Right renal cortex interstitium (tissue), 3 donors: ENCODE measurements around the gene CD274. TPM values are rescaled to one million over a fixed set of nuclear protein-coding genes. Genes with fewer than 3 reads are reported as not detected.
"Not testable (repeated sequence)": the region's sequence is repeated elsewhere in the genome, so short reads cannot be mapped to it uniquely, and the experiment has no call there.

Experiments
- DNase-seq, 3 donors: peaks; one replicate each; pipeline ENCODE4 v3.0.0-alpha.2; 2013; ENCODE audit warnings: low read depth in 3 of 3, low spot score in 2 of 3
- polyA plus RNA-seq, 3 donors: library from polyadenylated mRNA; unstranded; fragments of 120-200 nt; gene quantifications; one replicate each; pipeline ENCODE4 v1.2.1, GENCODE V29; 2013; ENCODE audit not compliant: insufficient read length in 3 of 3

The CD274 gene
- polyA plus RNA-seq, 3 donors, result 0.71 to 1.1 (median 0.90) TPM

DNA sequence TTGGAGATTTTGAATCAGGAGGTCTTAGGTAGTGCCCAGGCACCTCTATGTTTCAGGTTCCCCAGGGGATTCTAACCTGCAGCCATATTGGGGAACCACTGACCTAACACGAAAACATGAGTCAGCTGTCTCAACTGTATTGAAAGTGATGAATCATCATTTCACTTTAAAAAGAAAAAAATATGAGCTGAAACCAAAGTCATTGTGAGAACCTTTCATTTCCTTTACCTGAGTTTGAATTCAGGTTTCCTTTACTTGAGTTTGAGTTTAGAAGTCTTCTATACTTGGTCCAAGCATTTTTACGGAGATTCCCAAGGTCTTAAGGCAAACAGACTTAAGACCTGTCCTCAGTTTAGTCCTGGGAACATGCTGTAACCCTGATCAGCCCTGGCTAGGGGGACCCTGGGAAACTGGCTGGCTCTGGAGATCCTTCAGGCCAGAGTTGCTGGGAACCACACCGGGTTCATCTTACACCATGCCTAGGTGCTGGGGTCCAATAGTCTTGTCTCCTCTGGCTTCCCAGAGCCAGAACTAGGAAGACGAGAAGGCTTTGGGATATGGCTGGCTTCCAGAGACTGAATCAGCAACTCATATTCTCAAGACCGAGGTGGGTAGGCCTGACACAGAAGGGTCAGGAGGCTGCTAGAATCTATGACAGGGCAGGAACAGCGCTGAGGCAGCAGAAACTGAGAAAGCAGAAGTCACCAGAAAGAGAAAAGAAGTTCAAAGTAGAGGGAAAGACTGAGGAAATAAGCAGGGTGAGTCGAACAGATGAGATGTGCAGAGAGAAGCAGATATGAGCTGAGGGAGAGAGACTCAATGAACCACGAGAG, 43.6 kb downstream of the CD274 start:
- DNase-seq, result no peak

- not testable (repeated sequence) for DNase-seq
These were observed 44.4 kb downstream of the CD274 start for GRCh38 chr9:5494765-5495164.

GRCh38 chr9:5499157-5499556, 48.8 kb downstream of the CD274 start:
- no peak for DNase-seq

DNA sequence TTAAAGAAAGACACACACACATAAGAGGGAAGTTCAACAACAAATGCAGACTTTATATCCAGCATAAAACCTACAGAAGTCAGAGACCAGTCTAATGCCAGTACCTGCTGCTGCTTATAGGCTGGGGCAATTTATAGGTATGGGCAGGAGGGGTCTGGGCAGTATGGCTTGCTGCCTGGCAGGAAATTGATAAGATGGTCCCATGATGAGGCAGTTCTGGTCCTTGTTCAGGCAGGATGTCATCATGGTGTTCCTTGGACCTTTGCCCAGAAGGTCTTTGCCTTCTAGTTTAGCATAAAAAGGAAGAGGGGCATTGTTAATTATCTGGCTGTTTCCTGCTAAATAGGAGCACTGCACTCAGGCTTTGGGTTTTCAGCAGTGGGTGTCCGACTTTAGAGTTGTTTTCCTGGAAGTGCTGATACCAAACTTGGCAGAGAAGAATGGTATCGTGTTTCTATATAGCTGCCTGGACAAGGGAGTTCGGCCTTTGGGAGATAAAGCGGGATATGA, 49.6 kb downstream of the CD274 start:
- no peak for DNase-seq

DNA sequence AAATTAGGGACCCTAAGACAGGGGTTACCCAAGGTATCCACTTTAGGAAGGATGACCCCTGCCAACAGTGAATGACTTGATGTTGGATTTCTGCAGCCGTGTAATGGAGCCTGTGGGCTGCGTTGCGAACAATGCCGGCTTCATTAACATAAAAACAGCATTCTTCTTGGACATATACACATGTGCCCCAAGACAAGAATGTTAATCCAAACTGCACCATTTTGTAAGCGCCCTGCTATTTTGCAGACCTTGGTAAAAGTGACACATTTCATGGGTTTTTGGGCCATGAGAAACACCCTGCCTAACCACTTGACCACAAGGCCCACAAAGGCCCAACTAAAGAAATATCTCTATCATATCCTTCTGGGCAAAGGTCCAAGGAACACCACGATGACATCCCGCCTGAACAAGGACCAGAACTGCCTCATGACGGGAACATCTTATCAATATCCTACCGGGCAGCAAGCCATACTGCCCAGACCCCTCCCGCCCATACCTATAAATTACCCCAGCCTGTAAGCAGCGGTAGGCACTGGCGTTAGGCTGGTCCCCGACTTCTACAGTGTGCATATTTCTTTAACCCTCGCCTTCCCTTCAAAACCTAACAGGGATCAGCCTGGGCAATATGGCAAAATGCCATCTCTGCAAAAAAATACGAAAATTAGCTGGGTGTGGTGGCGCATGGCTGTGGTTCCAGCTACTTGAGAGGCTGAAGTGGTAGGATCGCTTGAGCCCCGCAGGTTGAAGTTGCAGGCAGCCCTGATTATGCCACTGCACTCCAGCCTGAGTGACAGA, 50.3 kb downstream of the CD274 start:
- DNase-seq, result no peak

- DNase-seq, result no peak
These were observed 52.2 kb downstream of the CD274 start for GRCh38 chr9:5502553-5502952.

GRCh38 chr9:5509573-5509972, 59.2 kb downstream of the CD274 start:
- no peak for DNase-seq

GRCh38 chr9:5510360-5510931, 60.1 kb downstream of the CD274 start, which contains the start of gene PDCD1LG2:
TSS of gene PDCD1LG2 (plus strand) at chr9:5510531. CDS start at chr9:5522547, 12,016 bp downstream.
- DNase-seq, result no peak

DNA sequence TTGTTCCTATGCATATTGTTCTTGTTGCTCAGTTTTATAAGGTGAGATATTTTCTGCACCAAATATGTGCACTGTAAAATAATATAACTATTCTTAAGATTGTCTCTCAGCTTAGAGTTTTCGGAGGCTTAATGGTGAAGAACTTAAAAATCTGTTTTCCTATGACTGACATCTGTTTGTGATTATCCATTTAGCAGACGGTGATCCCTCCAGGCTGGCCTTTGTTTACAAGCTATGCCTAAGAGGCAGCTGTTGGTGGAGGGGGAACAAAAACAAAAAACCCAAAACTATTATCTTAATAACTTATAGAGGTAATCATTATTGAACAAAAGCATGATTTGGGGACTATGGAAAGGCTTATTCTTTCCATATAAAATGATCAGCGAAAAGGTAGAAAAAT, 60.6 kb downstream of the CD274 start:
- DNase-seq, result no peak

DNA sequence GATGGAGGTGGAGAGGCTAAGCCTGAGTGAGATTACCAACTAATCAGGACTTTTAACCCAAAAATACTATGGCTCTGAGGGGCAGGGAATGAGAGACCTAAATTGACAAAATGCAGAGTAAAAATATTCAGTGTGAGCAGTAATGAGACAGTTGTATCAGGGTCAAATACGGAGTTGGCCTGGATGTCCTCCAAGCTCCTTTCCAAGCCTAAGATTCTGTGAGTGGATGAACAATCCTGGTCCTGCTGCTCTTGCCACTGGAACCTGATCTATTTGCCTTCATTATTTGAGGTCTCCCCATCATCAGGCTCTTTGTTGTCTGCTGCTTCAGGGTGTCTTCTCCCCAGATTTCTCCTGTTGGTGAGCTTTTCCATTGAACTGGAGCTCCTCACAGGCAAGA, 61.1 kb downstream of the CD274 start:
- no peak for DNase-seq

DNA sequence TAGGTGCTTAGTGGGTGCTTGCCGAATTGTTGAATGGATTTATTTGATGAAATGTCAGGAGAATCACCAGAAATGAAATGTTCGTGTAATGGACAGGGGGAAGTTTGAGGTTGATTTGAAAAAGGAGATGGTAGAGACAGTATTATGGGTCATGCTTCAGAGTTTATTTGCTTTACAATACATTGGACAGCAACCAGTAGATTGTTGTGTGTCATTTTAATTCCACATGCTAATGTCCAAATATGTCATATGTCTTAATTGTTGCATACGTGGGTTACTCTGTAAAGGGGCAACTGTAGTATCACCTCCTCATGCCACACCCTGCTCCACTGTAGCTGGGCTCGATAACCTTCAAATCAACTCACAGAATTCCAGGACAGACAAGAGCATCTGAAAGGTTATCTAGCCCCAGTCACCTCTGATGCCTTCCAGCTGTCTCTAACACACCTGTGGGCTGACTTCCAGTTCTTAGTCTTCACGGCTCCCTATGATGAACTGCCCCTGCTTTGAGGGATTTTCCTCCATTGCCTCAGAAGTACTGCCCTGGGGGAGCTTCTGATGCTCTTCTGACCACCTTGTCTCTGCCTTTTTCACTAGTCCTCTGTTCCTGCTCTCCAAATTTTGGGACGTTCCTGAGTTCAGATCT, 61.7 kb downstream of the CD274 start:
- no peak for DNase-seq

DNA sequence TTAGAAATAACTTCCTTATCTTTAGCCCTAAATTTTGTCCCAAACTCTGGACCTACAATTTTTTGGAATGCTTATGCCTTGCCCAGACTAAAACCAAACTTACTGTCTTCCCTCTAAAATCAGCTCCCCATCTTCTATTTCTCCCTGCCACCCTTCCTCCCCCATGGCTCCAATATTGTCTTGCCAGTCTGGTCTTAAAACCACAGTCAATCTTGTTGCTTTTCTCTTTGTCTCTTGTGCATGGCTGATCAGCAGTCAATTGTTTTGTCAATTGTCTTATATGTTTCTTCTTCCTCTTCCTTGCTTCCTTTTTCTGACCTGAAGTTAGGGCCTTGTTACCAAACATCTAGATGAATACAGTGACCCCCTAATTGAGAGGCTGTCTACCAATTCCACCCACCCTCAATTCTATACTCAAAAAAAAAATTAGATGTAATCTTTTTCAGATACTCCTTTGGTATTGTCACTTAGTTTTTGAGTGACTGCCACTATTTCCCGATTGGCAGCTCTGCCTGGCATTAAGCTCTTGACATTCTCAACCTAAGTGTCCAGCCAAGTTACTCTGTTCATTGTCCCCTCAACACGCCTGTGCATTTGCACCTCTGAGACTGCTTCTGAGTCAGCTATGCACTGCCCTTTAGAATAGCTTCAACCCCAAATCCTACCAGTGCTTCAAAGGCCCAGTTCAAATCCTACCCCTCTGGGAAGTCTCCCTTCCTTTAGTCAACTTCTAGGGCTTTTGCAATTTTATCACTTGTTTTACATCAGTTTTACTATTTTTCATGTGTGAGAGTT, 62.5 kb downstream of the CD274 start:
- no peak for DNase-seq

DNA sequence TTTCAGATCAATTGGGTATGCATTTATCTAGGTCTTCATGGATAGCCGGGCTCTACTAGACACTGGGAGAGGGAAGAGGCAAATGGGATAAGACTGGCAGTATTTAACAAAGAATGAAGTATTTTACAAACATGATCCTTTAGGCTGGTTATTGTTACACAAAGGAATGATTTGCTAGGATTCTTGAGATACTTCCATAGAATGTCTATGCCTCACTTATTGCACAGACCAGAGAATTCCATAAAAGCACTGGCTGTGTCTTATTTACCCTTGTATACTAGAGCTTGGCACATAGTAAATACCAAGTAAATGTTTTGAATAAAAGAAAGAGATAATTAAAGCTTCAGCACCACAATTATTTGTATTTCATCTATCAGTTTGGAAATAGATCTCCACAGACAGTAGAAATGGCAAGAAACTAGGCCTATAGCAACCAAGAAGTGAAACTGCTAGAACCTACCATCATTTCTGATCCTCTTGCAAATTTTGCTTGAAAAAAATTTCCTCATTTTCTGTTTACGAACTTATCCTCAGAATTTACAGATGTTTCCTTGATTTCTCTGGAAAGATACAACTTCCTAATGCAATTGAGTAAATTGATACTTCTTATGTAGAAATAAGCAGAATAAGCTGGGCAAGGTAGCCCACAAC, 63.7 kb downstream of the CD274 start:
- DNase-seq, result no peak

DNA sequence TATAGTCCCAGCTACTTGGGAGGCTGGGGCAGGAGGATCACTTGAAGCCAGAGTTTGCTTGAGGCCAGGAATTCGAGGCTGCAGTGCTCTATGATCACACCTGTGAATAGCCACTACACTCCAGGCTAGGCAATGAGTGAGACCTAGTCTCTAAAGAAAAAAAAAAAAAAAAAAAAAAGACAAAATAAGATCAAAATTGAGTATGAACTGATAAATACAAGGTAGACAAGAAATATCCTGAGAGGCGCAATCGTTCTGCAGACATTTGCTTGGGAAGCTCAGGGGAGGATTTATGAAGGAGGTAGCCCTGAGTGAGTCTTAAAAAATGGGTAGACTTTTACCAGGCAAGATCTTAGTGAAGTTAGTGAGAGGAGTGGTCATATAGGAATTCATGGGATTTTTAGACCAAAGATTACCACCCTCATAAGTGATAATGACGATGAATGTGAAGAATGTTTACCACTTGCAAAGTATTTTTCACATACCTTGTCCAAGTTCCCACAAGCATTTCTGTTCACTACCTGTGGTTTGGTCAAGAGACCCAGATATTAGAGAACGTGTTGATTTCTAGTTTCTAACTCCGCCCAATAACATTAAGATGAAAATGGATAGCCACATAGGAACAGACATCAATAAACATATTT, 64.4 kb downstream of the CD274 start:
- no peak for DNase-seq

DNA sequence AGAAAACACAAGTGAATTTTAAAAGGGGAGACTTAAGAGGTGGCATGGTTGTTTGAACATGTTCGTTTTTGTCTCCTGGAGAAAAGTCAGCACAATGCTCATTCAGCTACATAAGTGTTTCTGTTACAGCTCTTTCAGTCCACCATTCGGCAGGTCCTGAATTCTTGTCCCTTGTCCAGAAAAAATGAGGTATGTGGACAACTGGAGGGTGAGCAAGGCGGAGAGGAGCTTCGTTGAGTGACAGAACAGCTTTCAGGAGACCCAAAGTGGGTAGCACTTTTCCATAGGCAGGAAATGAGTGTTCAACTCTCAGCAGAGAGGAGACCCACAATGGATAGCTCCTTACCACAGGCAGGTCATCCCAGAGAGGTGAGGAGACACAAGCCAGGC, 64.9 kb downstream of the CD274 start:
- DNase-seq, result no peak

DNA sequence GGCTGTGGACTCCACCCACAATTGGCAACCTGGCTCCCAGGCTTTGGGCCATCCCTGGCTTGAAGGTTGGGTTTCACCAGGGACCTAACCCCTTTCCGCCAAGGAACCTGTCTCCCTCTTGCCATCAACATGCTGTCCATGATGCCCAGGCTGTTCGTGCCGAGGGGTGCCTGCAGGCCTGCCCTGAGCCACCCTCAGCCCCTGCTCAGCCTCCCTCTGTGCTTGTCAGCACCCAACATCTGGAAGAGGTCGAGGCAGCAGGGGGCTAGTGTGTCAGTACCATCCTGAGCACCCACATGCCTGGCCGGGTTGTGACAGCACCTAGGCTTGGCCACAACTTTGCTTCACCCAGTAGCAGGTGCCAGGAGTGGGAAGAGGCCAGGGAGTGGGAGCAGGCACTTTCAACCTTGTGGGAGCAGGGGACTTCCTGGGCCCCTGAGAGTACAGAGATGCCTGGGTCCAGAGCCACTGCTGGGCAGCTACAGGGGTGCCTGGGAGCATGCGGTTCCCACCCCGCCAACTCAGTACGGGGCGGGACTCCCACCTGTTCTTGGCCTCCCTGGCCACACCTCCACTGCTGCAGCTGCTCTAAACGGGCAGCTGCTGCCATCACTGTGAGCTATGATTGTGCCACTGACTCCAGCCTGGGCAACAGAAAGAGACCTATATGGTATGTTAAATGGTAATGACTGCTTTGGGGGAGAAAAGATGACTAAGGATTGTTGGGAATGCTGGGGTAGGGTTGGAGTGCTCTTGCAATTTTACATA, 66.3 kb downstream of the CD274 start:
- no peak for DNase-seq

GRCh38 chr9:5518171-5518936, 68.0 kb downstream of the CD274 start:
- DNase-seq, result no peak

- no peak for DNase-seq
These were observed 68.6 kb downstream of the CD274 start for GRCh38 chr9:5518937-5519319.
